HCT116 (cell line): ENCODE results near the gene GALNT7. TPM values are rescaled to one million over a fixed set of nuclear protein-coding genes. Genes with fewer than 3 reads are reported as not detected.

ENCODE experiments used
- ATAC-seq: fragments of 200-7000 bp; cut with Tn5 transposase; 2 replicates; pipeline ENCODE4 v1.9.1; 2020; ENCODE audit warnings: mild to moderate bottlenecking, moderate library complexity
- BruUV-seq: library from RNA; stranded (reverse); fragments of 400-500 nt; replicated peaks from 2 replicates; lab custom pipeline; 2021; lab: Mats Ljungman, UMichigan
- CTCF ChIA-PET: fragments of 300-600 bp; sonication (Branson Sonifier 250); formaldehyde crosslinking; loops from one replicate; lab custom pipeline; 2021; ENCODE audit warnings: antibody characterized with exemption; lab: Charles Lee
- POLR2A ChIA-PET: fragments of 300-600, 350-600 bp; sonication (Branson Sonifier 250); formaldehyde crosslinking; loops from one replicate; lab custom pipeline; 2021; ENCODE audit warnings: antibody characterized with exemption; lab: Charles Lee
- RAD21 ChIA-PET, 2 experiments: fragments of 300-600 bp; sonication (Branson Sonifier 250); formaldehyde crosslinking; loops; one replicate each; lab custom pipeline; 2023; ENCODE audit warnings: low total read pairs in 2 of 2; ENCODE audit not compliant: uncharacterized antibody in 2 of 2, unreplicated experiment in 2 of 2, low non-redundant PET in 1 of 2; lab: Charles Lee
- DNase-seq: peaks from one replicate; pipeline ENCODE4 v3.0.0-alpha.2; 2010; ENCODE audit warnings: low read depth, low spot score
- H2AFZ ChIP-seq: fragments of 200-600 bp; shearing (Covaris generic), sonication (generic); 2 replicates; pipeline ENCODE4 v1.6.1; 2017; ENCODE audit warnings: low read depth, mixed run types, mixed read lengths, antibody characterized with exemption, low read length; ENCODE audit not compliant: poor library complexity, severe bottlenecking
- H3K27ac ChIP-seq: 2 replicates; pipeline ENCODE4 v1.5.1; 2012; ENCODE audit warnings: low read depth, low read length
- H3K27me3 ChIP-seq: fragments of 200-600 bp; sonication (generic); 2 replicates; pipeline ENCODE4 v1.6.1; 2016; ENCODE audit warnings: mixed run types, low read length, mixed read lengths; ENCODE audit not compliant: insufficient read depth
- H3K36me3 ChIP-seq, 2 experiments: fragments of 200-500 bp in 1 of 2; fragments of 200-600 bp in 1 of 2; sonication (Bioruptor generic) in 1 of 2; sonication (generic) in 1 of 2; 2 replicates each; pipeline versions ENCODE4 v1.5.1 to v1.6.1; 2014 to 2016; ENCODE audit warnings: low read length in 2 of 2, inconsistent platforms in 1 of 2, mixed read lengths in 1 of 2, mixed run types in 1 of 2; ENCODE audit not compliant: insufficient read depth in 2 of 2, control insufficient read depth in 1 of 2
- H3K4me1 ChIP-seq, 2 experiments: fragments of 200-600 bp in 1 of 2; sonication (generic) in 1 of 2; 2 replicates each; pipeline versions ENCODE4 v1.5.1 to v1.6.1; 2012 to 2017; ENCODE audit warnings: low read length in 2 of 2, inconsistent platforms in 1 of 2, mild to moderate bottlenecking in 1 of 2, mixed read lengths in 1 of 2, mixed run types in 1 of 2, moderate library complexity in 1 of 2; ENCODE audit not compliant: insufficient read depth in 2 of 2, control insufficient read depth in 1 of 2
- H3K4me2 ChIP-seq: fragments of 200-600 bp; sonication (generic); 2 replicates; pipeline ENCODE4 v1.6.1; 2017; ENCODE audit warnings: mixed run types, low read length, mixed read lengths
- H3K4me3 ChIP-seq, 2 experiments: fragments of 200-600 bp in 1 of 2; sonication (generic) in 1 of 2; replicated peaks in 1 of 2; 2 replicates each; pipeline ENCODE4 v1.5.1; 2011 to 2016; ENCODE audit warnings: low read length in 2 of 2, control low read depth in 1 of 2, low read depth in 1 of 2, mild to moderate bottlenecking in 1 of 2, mixed read lengths in 1 of 2, mixed run types in 1 of 2
- H3K79me2 ChIP-seq: fragments of 200-600 bp; sonication (generic); 2 replicates; pipeline ENCODE4 v1.6.1; 2017; ENCODE audit warnings: mild to moderate bottlenecking, mixed run types, low read length, moderate library complexity, mixed read lengths; ENCODE audit not compliant: insufficient read depth
- H3K9ac ChIP-seq: fragments of 200-600 bp; sonication (generic); 2 replicates; pipeline ENCODE4 v1.6.1; 2016; ENCODE audit warnings: low read length, mixed read lengths
- H3K9me2 ChIP-seq: fragments of 200-600 bp; sonication (generic), shearing (Covaris generic); 2 replicates; pipeline ENCODE4 v1.6.1; 2017; ENCODE audit warnings: mixed run types, mild to moderate bottlenecking, moderate library complexity; ENCODE audit not compliant: insufficient read depth
- H3K9me3 ChIP-seq, 2 experiments: fragments of 200-500 bp in 1 of 2; fragments of 200-600 bp in 1 of 2; sonication (Bioruptor generic) in 1 of 2; sonication (generic) in 1 of 2; 2 replicates each; pipeline ENCODE4 v1.6.1; 2014 to 2017; ENCODE audit warnings: low read length in 2 of 2, mixed read lengths in 2 of 2, inconsistent platforms in 1 of 2, low read depth in 1 of 2, mild to moderate bottlenecking in 1 of 2, mixed run types in 1 of 2, moderate library complexity in 1 of 2; ENCODE audit not compliant: control insufficient read depth in 1 of 2, insufficient read depth in 1 of 2
- H4K20me1 ChIP-seq: fragments of 200-600 bp; sonication (generic), shearing (Covaris generic); 2 replicates; pipeline ENCODE4 v1.6.1; 2017; ENCODE audit warnings: mixed run types, mild to moderate bottlenecking, moderate library complexity; ENCODE audit not compliant: insufficient read depth
- ATF3 ChIP-seq: IDR thresholded peaks from 2 replicates; pipeline ENCODE4 v1.6.1; 2012
- CEBPB ChIP-seq: IDR thresholded peaks from 2 replicates; pipeline ENCODE4 v1.6.1; 2012; ENCODE audit warnings: low read depth
- ELF1 ChIP-seq: IDR thresholded peaks from 2 replicates; pipeline ENCODE4 v1.6.1; 2012; ENCODE audit warnings: low read depth, borderline replicate concordance
- EZH2phosphoT487 ChIP-seq: fragments of 200-600 bp; IDR thresholded peaks from 2 replicates; pipeline ENCODE4 v1.6.1; 2018; ENCODE audit warnings: antibody characterized with exemption, borderline replicate concordance
- POLR2A ChIP-seq: IDR thresholded peaks from 2 replicates; pipeline ENCODE4 v1.7.0; 2011; ENCODE audit warnings: borderline replicate concordance; ENCODE audit not compliant: insufficient read depth, insufficient read length; ENCODE audit errors: extremely low read depth
- RAD21 ChIP-seq: IDR thresholded peaks from 2 replicates; pipeline ENCODE4 v1.6.1; 2012; ENCODE audit warnings: low read depth, mild to moderate bottlenecking
- TCF7L2 ChIP-seq: IDR thresholded peaks from 2 replicates; pipeline ENCODE4 v1.7.0; 2011; ENCODE audit warnings: borderline replicate concordance, inconsistent platforms; ENCODE audit not compliant: insufficient read depth, insufficient read length; ENCODE audit errors: extremely low read depth
- YY1 ChIP-seq: IDR thresholded peaks from 2 replicates; pipeline ENCODE4 v1.6.1; 2011; ENCODE audit warnings: low read length, low read depth, moderate library complexity, mild to moderate bottlenecking; ENCODE audit not compliant: insufficient replicate concordance; ENCODE audit errors: extremely low read depth
- ZNF274 ChIP-seq: fragments of 200-500 bp; sonication (Bioruptor generic); IDR thresholded peaks from 2 replicates; pipeline ENCODE4 v1.6.1; 2014; ENCODE audit warnings: mild to moderate bottlenecking, low read depth, low read length, inconsistent platforms
- intact Hi-C: fragments of 100-400 bp; cut with micrococcal nuclease; formaldehyde crosslinking; loops from 2 replicates; pipeline ENCODE4 v1.10.0; 2022
- total RNA-seq: library from RNA; stranded (reverse); gene quantifications from one replicate; pipeline ENCODE4 v1.2.1, GENCODE V29; 2021; ENCODE audit not compliant: unreplicated experiment
- TF ChIP-seq, protein P1 (sequence below): IDR thresholded peaks from 2 replicates; pipeline ENCODE4 v1.6.1; 2011; ENCODE audit warnings: mild to moderate bottlenecking, low read length, moderate library complexity; ENCODE audit not compliant: insufficient replicate concordance; ENCODE audit errors: extremely low read depth

The GALNT7 gene
- total RNA-seq, 1 experiment from 2014 or later = 21.3 TPM

DNA sequence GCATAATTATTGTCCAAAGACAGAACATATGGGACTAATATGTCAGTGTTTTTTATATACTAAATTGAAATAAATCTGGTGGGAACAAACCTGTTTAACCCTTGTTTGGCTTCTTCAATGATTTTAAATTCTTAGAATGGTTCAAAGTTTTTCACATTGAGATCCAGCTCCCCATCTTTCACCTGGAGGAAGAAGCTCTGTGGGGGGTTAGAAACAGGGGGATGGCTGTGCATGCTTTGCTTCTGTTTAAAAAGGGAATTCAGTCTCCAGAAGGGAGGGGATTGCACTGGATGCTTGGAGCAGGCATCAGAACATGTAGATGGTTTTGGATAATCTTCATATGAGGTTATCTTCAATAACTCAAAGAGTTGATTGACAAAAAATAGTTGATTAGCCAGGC, 72.1 kb downstream of the GALNT7 start:
- Histone ChIP-seq H4K20me1 (no peaks in the 10 kb centered on the region), H3K36me3 (no peaks in the 10 kb centered on the region), H3K9ac (no peak overlapping the region), H3K4me2 (no peak overlapping the region), H3K79me2 (peaks cover 26% of the 10 kb centered on the region), H3K27me3 (no peaks in the 10 kb centered on the region), H3K27ac (no peak overlapping the region), H3K4me3 (no peak overlapping the region), H3K9me2 (no peaks in the 10 kb centered on the region), H3K4me1 (peaks cover 0 to 13% of the 10 kb centered on the region in 2 experiments; a peak in 2 of 4 replicates), H3K9me3 (no peaks in the 10 kb centered on the region), H2AFZ (no peak overlapping the region)
- POLR2A ChIA-PET = no interaction called here
- no peak for DNase-seq
- RAD21 ChIA-PET = no interaction called here
- no TSS peak for BruUV-seq
- TF ChIP-seq ELF1 (no peak), TCF7L2 (no peak), CEBPB (no peak), EZH2phosphoT487 (no peak), RAD21 (no peak), YY1 (no peak), POLR2A (no peak), ATF3 (no peak), ZNF274 (no peak)
- TF ChIP-seq, protein P1, sequence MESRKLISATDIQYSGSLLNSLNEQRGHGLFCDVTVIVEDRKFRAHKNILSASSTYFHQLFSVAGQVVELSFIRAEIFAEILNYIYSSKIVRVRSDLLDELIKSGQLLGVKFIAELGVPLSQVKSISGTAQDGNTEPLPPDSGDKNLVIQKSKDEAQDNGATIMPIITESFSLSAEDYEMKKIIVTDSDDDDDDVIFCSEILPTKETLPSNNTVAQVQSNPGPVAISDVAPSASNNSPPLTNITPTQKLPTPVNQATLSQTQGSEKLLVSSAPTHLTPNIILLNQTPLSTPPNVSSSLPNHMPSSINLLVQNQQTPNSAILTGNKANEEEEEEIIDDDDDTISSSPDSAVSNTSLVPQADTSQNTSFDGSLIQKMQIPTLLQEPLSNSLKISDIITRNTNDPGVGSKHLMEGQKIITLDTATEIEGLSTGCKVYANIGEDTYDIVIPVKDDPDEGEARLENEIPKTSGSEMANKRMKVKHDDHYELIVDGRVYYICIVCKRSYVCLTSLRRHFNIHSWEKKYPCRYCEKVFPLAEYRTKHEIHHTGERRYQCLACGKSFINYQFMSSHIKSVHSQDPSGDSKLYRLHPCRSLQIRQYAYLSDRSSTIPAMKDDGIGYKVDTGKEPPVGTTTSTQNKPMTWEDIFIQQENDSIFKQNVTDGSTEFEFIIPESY = no peak
- CTCF ChIA-PET = no interaction called here
- ATAC-seq = no peak
- intact Hi-C loops = no loop called here
